NCI-H2196 treated with DMSO at 0.1 percent for 48 hours (cell line): ENCODE data around the gene TBC1D32.
"Not testable (repeated sequence)": the region's sequence is repeated elsewhere in the genome, so short reads cannot be mapped to it uniquely, and the experiment has no call there.

Experiments
- DNase-seq: peaks from one replicate; lab custom pipeline; 2025; ENCODE audit not compliant: unreplicated experiment; lab: John Stamatoyannopoulos, UW

TBC1D32 gene

GRCh38 chr6:121321282-121321681 lies 13.0 kb downstream of the TBC1D32 start:
- DNase-seq: no peak

- DNase-seq: no peak
Measured at GRCh38 chr6:121319603-121320002, 14.7 kb downstream of the TBC1D32 start.

- DNase-seq: no peak
Measured at GRCh38 chr6:121319112-121319553, 15.1 kb downstream of the TBC1D32 start.

- no peak for DNase-seq
Measured at GRCh38 chr6:121314381-121315112, 19.7 kb downstream of the TBC1D32 start.

GRCh38 chr6:121311814-121312213 lies 22.5 kb downstream of the TBC1D32 start:
- not testable (repeated sequence) for DNase-seq

GRCh38 chr6:121310495-121310894 lies 23.8 kb downstream of the TBC1D32 start:
- no peak for DNase-seq

- DNase-seq: no peak
Measured at GRCh38 chr6:121309768-121310469, 24.4 kb downstream of the TBC1D32 start.

GRCh38 chr6:121305957-121306607 lies 28.2 kb downstream of the TBC1D32 start:
- DNase-seq: peak; percentile 4

GRCh38 chr6:121302882-121303281 lies 31.4 kb downstream of the TBC1D32 start:
- no peak for DNase-seq

- not testable (repeated sequence) for DNase-seq
Measured at GRCh38 chr6:121301156-121301555, 33.1 kb downstream of the TBC1D32 start.

- no peak for DNase-seq
Measured at GRCh38 chr6:121297694-121298093, 36.6 kb downstream of the TBC1D32 start.

GRCh38 chr6:121285041-121285440 lies 49.2 kb downstream of the TBC1D32 start:
- DNase-seq: no peak

GRCh38 chr6:121274666-121275295 lies 59.5 kb downstream of the TBC1D32 start:
- no peak for DNase-seq

GRCh38 chr6:121263742-121264141 lies 70.5 kb downstream of the TBC1D32 start:
- DNase-seq: no peak

- no peak for DNase-seq
Measured at GRCh38 chr6:121260651-121261102, 73.6 kb downstream of the TBC1D32 start.

GRCh38 chr6:121247386-121247785 lies 86.9 kb downstream of the TBC1D32 start:
- DNase-seq: no peak

GRCh38 chr6:121242386-121242785 lies 91.9 kb downstream of the TBC1D32 start:
- no peak for DNase-seq

GRCh38 chr6:121237859-121238258 lies 96.4 kb downstream of the TBC1D32 start:
- DNase-seq: no peak

- DNase-seq: no peak
Measured at GRCh38 chr6:121236984-121237383, 97.3 kb downstream of the TBC1D32 start.

- no peak for DNase-seq
Measured at GRCh38 chr6:121235386-121235785, 98.9 kb downstream of the TBC1D32 start.

GRCh38 chr6:121223930-121224329 lies 110.3 kb downstream of the TBC1D32 start:
- DNase-seq: no peak
